HEK293 (cell line): ENCODE data around the gene BLOC1S1.

ENCODE experiments used
- REST ChIP-seq: fragments of 450-650 bp; formaldehyde crosslinking; IDR thresholded peaks from 2 replicates; pipeline ENCODE4 v1.5.1; 2016; ENCODE audit warnings: missing biosample characterization, missing genetic modification characterization
- ZSCAN18 ChIP-seq: fragments of 450-650 bp; formaldehyde crosslinking; IDR thresholded peaks from 2 replicates; pipeline ENCODE4 v1.5.1; 2016; ENCODE audit warnings: missing biosample characterization, missing genetic modification characterization
- TF ChIP-seq, protein P1 (sequence below): fragments of 450-650 bp; formaldehyde crosslinking; IDR thresholded peaks from 2 replicates; pipeline ENCODE4 v1.5.1; 2017; ENCODE audit warnings: missing biosample characterization, missing genetic modification characterization
- TF ChIP-seq, protein P2 (sequence below): fragments of 450-650 bp; formaldehyde crosslinking; IDR thresholded peaks from 2 replicates; pipeline ENCODE4 v1.5.1; 2016; ENCODE audit warnings: missing biosample characterization, missing genetic modification characterization

GRCh38 chr12:55711786-55712553, 3.9 kb upstream of the BLOC1S1 start:
- TF ChIP-seq ZSCAN18 (tag by site-specific recombination) (no peak), REST (tag by site-specific recombination) (no peak)
- TF ChIP-seq, protein P1, sequence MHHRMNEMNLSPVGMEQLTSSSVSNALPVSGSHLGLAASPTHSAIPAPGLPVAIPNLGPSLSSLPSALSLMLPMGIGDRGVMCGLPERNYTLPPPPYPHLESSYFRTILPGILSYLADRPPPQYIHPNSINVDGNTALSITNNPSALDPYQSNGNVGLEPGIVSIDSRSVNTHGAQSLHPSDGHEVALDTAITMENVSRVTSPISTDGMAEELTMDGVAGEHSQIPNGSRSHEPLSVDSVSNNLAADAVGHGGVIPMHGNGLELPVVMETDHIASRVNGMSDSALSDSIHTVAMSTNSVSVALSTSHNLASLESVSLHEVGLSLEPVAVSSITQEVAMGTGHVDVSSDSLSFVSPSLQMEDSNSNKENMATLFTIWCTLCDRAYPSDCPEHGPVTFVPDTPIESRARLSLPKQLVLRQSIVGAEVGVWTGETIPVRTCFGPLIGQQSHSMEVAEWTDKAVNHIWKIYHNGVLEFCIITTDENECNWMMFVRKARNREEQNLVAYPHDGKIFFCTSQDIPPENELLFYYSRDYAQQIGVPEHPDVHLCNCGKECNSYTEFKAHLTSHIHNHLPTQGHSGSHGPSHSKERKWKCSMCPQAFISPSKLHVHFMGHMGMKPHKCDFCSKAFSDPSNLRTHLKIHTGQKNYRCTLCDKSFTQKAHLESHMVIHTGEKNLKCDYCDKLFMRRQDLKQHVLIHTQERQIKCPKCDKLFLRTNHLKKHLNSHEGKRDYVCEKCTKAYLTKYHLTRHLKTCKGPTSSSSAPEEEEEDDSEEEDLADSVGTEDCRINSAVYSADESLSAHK (tag by site-specific recombination) = 0 out of 2 replicates have a peak, but pooled peaks have one; percentile 37
- TF ChIP-seq, protein P2, sequence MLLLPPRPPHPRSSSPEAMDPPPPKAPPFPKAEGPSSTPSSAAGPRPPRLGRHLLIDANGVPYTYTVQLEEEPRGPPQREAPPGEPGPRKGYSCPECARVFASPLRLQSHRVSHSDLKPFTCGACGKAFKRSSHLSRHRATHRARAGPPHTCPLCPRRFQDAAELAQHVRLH (tag by site-specific recombination) = no peak
